HEK293 (cell line): ENCODE measurements around the gene UBR2.

Source experiments
- CTCF ChIA-PET: fragments of 350-600 bp; formaldehyde crosslinking; extraction: SDS; loops from one replicate; lab custom pipeline; 2021; ENCODE audit warnings: antibody characterized with exemption; lab: Yijun Ruan, JAX
- POLR2A ChIA-PET: fragments of 300-600 bp; formaldehyde crosslinking; extraction: SDS; loops from one replicate; lab custom pipeline; 2020; ENCODE audit warnings: antibody characterized with exemption, inconsistent platforms; lab: Yijun Ruan, JAX
- H3K27ac ChIP-seq: fragments of 200-500 bp; sonication (Bioruptor generic); 2 replicates; pipeline ENCODE4 v1.5.1; 2014; ENCODE audit warnings: low read depth, low read length, control low read depth, inconsistent platforms; ENCODE audit errors: extremely low read depth
- H3K36me3 ChIP-seq, 2 experiments: fragments of 200-500 bp in 1 of 2; sonication (Bioruptor generic) in 1 of 2; 1 replicate in 1 of 2; 2 replicates in 1 of 2; pipeline ENCODE4 v1.5.1; 2014 to 2017; ENCODE audit warnings: inconsistent platforms in 2 of 2, low read length in 2 of 2; ENCODE audit not compliant: control insufficient read depth in 2 of 2, insufficient read depth in 1 of 2
- H3K4me1 ChIP-seq: fragments of 200-500 bp; sonication (Bioruptor generic); 2 replicates; pipeline ENCODE4 v1.5.1; 2014; ENCODE audit warnings: mild to moderate bottlenecking, low read length, inconsistent platforms; ENCODE audit not compliant: control insufficient read depth, insufficient read depth
- H3K4me3 ChIP-seq: 2 replicates; pipeline ENCODE4 v1.5.1; 2011; ENCODE audit warnings: low read depth, mild to moderate bottlenecking, control low read depth, low read length, moderate library complexity
- H3K9me3 ChIP-seq: fragments of 200-500 bp; sonication (Bioruptor generic); 2 replicates; pipeline ENCODE4 v1.5.1; 2014; ENCODE audit warnings: low read depth, low read length, inconsistent platforms; ENCODE audit not compliant: control insufficient read depth, insufficient read depth
- GLIS2 ChIP-seq: fragments of 450-650 bp; formaldehyde crosslinking; IDR thresholded peaks from 2 replicates; pipeline ENCODE4 v1.5.1; 2016; ENCODE audit warnings: missing biosample characterization, missing genetic modification characterization
- HOXA7 ChIP-seq: sonication (generic); formaldehyde crosslinking; IDR thresholded peaks from 2 replicates; pipeline ENCODE4 v1.8.1; 2022; ENCODE audit warnings: missing genetic modification reagents, borderline replicate concordance
- KLF9 ChIP-seq: fragments of 450-650 bp; formaldehyde crosslinking; IDR thresholded peaks from 2 replicates; pipeline ENCODE4 v1.5.1; 2016; ENCODE audit warnings: missing biosample characterization, missing genetic modification characterization, low read depth
- ZIC2 ChIP-seq: fragments of 450-650 bp; formaldehyde crosslinking; IDR thresholded peaks from 2 replicates; pipeline ENCODE4 v1.5.1; 2016; ENCODE audit warnings: missing biosample characterization, missing genetic modification characterization
- ZNF211 ChIP-seq: fragments of 450-650 bp; formaldehyde crosslinking; IDR thresholded peaks from 2 replicates; pipeline ENCODE4 v1.5.1; 2016; ENCODE audit warnings: low read depth, missing biosample characterization, missing genetic modification characterization
- ZNF302 ChIP-seq: fragments of 450-650 bp; formaldehyde crosslinking; IDR thresholded peaks from 2 replicates; pipeline ENCODE4 v1.5.1; 2016; ENCODE audit warnings: missing biosample characterization, missing genetic modification characterization, low read depth
- ZNF426 ChIP-seq: fragments of 450-650 bp; formaldehyde crosslinking; IDR thresholded peaks from 2 replicates; pipeline ENCODE4 v1.5.1; 2017; ENCODE audit warnings: missing biosample characterization, missing genetic modification characterization, mild to moderate bottlenecking, inconsistent platforms, moderate library complexity
- ZNF501 ChIP-seq: fragments of 450-650 bp; formaldehyde crosslinking; IDR thresholded peaks from 2 replicates; pipeline ENCODE4 v1.5.1; 2016; ENCODE audit warnings: missing biosample characterization, missing genetic modification characterization
- ZNF548 ChIP-seq: fragments of 450-650 bp; formaldehyde crosslinking; IDR thresholded peaks from 2 replicates; pipeline ENCODE4 v1.5.1; 2016; ENCODE audit warnings: missing biosample characterization, missing genetic modification characterization
- ZNF585B ChIP-seq: fragments of 450-650 bp; formaldehyde crosslinking; IDR thresholded peaks from 2 replicates; pipeline ENCODE4 v1.5.1; 2016; ENCODE audit warnings: missing biosample characterization, missing genetic modification characterization
- ZNF747 ChIP-seq: fragments of 450-650 bp; formaldehyde crosslinking; IDR thresholded peaks from 2 replicates; pipeline ENCODE4 v1.5.1; 2016; ENCODE audit warnings: missing biosample characterization, missing genetic modification characterization
- ZNF837 ChIP-seq: fragments of 450-650 bp; formaldehyde crosslinking; IDR thresholded peaks from 2 replicates; pipeline ENCODE4 v1.5.1; 2016; ENCODE audit warnings: missing biosample characterization, missing genetic modification characterization
- TF ChIP-seq, protein P1 (sequence below): fragments of 450-650 bp; formaldehyde crosslinking; conservative IDR thresholded peaks from 2 replicates; pipeline ENCODE4 v1.5.1; 2016; ENCODE audit warnings: low read depth, missing biosample characterization, missing genetic modification characterization
- TF ChIP-seq, protein P2 (sequence below): fragments of 450-650 bp; formaldehyde crosslinking; IDR thresholded peaks from 2 replicates; pipeline ENCODE4; 2016; ENCODE audit warnings: missing biosample characterization, missing genetic modification characterization
- TF ChIP-seq, protein P3 (sequence below): fragments of 450-650 bp; formaldehyde crosslinking; IDR thresholded peaks from 2 replicates; pipeline ENCODE4 v1.5.1; 2016; ENCODE audit warnings: missing biosample characterization, missing genetic modification characterization
- TF ChIP-seq, protein P4 (sequence below): fragments of 450-650 bp; formaldehyde crosslinking; IDR thresholded peaks from 2 replicates; pipeline ENCODE4 v1.5.1; 2016; ENCODE audit warnings: missing biosample characterization, missing genetic modification characterization
- TF ChIP-seq, protein P5 (sequence below): fragments of 450-650 bp; formaldehyde crosslinking; IDR thresholded peaks from 2 replicates; pipeline ENCODE4 v1.5.1; 2016; ENCODE audit warnings: missing biosample characterization, missing genetic modification characterization, low read depth

The UBR2 gene

DNA sequence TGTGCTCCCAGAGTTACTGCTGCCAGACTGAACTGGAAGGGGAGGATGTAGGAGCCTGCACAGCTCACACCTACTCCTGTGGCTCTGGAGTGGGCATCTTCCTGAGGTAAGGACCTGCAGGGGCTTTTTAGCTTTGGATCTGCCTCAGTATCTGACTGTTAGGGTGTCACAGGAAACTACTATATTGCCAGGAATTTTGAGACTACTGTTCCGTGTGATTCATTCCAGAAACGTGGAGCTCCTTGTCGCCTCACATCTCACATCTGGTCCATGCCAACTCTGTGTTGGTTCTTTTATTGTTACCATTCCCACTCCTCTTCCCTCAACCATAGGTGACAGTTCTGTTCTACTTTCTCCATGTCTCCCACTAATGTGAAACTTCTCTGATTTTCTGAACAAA lies 124.5 kb downstream of the UBR2 start (continued):
- TF ChIP-seq, protein P1, sequence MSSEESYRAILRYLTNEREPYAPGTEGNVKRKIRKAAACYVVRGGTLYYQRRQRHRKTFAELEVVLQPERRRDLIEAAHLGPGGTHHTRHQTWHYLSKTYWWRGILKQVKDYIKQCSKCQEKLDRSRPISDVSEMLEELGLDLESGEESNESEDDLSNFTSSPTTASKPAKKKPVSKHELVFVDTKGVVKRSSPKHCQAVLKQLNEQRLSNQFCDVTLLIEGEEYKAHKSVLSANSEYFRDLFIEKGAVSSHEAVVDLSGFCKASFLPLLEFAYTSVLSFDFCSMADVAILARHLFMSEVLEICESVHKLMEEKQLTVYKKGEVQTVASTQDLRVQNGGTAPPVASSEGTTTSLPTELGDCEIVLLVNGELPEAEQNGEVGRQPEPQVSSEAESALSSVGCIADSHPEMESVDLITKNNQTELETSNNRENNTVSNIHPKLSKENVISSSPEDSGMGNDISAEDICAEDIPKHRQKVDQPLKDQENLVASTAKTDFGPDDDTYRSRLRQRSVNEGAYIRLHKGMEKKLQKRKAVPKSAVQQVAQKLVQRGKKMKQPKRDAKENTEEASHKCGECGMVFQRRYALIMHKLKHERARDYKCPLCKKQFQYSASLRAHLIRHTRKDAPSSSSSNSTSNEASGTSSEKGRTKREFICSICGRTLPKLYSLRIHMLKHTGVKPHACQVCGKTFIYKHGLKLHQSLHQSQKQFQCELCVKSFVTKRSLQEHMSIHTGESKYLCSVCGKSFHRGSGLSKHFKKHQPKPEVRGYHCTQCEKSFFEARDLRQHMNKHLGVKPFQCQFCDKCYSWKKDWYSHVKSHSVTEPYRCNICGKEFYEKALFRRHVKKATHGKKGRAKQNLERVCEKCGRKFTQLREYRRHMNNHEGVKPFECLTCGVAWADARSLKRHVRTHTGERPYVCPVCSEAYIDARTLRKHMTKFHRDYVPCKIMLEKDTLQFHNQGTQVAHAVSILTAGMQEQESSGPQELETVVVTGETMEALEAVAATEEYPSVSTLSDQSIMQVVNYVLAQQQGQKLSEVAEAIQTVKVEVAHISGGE (tag by site-specific recombination): no peak

DNA sequence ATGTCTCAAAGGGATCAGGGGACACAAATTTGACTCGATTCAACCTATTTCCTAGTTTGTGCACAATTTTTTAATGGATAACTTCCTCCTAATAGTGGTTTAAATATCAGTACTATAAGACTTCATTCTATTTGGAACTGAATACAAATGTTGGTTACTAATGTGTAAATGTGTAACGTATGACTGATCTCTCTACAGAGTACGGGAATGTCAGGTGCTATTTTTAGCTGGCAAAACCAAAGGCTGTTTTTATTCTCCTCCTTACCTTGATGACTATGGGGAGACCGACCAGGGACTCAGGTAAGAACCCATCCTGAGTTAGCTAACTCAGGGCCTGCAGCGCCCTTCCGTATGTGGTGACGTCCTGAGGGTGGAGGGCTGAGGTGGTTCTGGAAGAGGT lies 125.5 kb downstream of the UBR2 start:
- Histone ChIP-seq H3K9me3 (no peaks in the 10 kb centered on the region), H3K4me1 (no peaks in the 10 kb centered on the region), H3K27ac (no peak overlapping the region), H3K36me3 (peaks cover 52 to 80% of the 10 kb centered on the region in 2 experiments), H3K4me3 (no peak overlapping the region)
- ChIA-PET CTCF (interaction anchor here (0.6 to 3.2 kb wide), 5 partner anchors 28 to 802 kb away, joined by 3 to 14 read pairs (median 5); no protein-coding TSS in a partner anchor), POLR2A (no interaction called here)
- TF ChIP-seq ZNF211 (tag by site-specific recombination): no peak
- no peak for TF ChIP-seq KLF9 (tag by site-specific recombination)
- TF ChIP-seq ZNF585B (tag by site-specific recombination): no peak
- TF ChIP-seq ZNF302 (tag by site-specific recombination): no peak
- no peak for TF ChIP-seq ZIC2 (tag by site-specific recombination)
- no peak for TF ChIP-seq ZNF837
- TF ChIP-seq HOXA7 (CRISPR knock-in tag): no peak
- TF ChIP-seq ZNF426 (tag by site-specific recombination): no peak
- TF ChIP-seq, protein P2, sequence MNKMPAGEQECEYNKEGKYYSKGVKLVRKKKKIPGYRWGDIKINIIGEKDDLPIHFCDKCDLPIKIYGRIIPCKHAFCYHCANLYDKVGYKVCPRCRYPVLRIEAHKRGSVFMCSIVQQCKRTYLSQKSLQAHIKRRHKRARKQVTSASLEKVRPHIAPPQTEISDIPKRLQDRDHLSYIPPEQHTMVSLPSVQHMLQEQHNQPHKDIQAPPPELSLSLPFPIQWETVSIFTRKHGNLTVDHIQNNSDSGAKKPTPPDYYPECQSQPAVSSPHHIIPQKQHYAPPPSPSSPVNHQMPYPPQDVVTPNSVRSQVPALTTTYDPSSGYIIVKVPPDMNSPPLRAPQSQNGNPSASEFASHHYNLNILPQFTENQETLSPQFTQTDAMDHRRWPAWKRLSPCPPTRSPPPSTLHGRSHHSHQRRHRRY (tag by site-specific recombination): no peak
- TF ChIP-seq ZNF548 (tag by site-specific recombination): no peak
- TF ChIP-seq, protein P3, sequence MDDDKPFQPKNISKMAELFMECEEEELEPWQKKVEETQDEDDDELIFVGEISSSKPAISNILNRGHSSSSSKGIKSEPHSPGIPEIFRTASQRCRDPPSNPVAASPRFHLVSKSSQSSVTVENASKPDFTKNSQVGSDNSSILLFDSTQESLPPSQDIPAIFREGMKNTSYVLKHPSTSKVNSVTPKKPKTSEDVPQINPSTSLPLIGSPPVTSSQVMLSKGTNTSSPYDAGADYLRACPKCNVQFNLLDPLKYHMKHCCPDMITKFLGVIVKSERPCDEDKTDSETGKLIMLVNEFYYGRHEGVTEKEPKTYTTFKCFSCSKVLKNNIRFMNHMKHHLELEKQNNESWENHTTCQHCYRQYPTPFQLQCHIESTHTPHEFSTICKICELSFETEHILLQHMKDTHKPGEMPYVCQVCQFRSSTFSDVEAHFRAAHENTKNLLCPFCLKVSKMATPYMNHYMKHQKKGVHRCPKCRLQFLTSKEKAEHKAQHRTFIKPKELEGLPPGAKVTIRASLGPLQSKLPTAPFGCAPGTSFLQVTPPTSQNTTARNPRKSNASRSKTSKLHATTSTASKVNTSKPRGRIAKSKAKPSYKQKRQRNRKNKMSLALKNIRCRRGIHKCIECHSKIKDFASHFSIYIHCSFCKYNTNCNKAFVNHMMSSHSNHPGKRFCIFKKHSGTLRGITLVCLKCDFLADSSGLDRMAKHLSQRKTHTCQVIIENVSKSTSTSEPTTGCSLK: no peak
- TF ChIP-seq, protein P4, sequence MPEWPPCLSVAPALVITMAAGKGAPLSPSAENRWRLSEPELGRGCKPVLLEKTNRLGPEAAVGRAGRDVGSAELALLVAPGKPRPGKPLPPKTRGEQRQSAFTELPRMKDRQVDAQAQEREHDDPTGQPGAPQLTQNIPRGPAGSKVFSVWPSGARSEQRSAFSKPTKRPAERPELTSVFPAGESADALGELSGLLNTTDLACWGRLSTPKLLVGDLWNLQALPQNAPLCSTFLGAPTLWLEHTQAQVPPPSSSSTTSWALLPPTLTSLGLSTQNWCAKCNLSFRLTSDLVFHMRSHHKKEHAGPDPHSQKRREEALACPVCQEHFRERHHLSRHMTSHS: no peak
- TF ChIP-seq ZNF501: no peak
- TF ChIP-seq ZNF747 (tag by site-specific recombination): no peak
- TF ChIP-seq, protein P5, sequence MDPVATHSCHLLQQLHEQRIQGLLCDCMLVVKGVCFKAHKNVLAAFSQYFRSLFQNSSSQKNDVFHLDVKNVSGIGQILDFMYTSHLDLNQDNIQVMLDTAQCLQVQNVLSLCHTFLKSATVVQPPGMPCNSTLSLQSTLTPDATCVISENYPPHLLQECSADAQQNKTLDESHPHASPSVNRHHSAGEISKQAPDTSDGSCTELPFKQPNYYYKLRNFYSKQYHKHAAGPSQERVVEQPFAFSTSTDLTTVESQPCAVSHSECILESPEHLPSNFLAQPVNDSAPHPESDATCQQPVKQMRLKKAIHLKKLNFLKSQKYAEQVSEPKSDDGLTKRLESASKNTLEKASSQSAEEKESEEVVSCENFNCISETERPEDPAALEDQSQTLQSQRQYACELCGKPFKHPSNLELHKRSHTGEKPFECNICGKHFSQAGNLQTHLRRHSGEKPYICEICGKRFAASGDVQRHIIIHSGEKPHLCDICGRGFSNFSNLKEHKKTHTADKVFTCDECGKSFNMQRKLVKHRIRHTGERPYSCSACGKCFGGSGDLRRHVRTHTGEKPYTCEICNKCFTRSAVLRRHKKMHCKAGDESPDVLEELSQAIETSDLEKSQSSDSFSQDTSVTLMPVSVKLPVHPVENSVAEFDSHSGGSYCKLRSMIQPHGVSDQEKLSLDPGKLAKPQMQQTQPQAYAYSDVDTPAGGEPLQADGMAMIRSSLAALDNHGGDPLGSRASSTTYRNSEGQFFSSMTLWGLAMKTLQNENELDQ (tag by site-specific recombination): no peak
- TF ChIP-seq GLIS2 (tag by site-specific recombination): no peak
